PC-3 (cell line): ENCODE data around the gene CLCN4.

Experiments
- CTCF ChIP-seq: fragments of 300-600 bp; sonication (generic); conservative IDR thresholded peaks from 2 replicates; pipeline ENCODE4 v1.5.1; 2017; ENCODE audit warnings: antibody characterized with exemption, low read depth, mild to moderate bottlenecking, low read length
- EZH2 ChIP-seq: fragments of 300-600 bp; sonication (generic); IDR thresholded peaks from one replicate; pipeline ENCODE4 v1.6.1; 2017; ENCODE audit warnings: antibody characterized with exemption, mild to moderate bottlenecking, low read length; ENCODE audit not compliant: unreplicated experiment
- EZH2phosphoT487 ChIP-seq: fragments of 300-600 bp; sonication (generic); IDR thresholded peaks from 2 replicates; pipeline ENCODE4 v1.6.1; 2018; ENCODE audit warnings: mild to moderate bottlenecking, antibody characterized with exemption, low read length, borderline replicate concordance

- TF ChIP-seq CTCF (no peak), EZH2 (no peak), EZH2phosphoT487 (no peak)
These were observed 13.4 kb upstream of the CLCN4 start for GRCh38 chrX:10143071-10143983.
